Colonic mucosa (tissue), 4 donors: ENCODE measurements around the gene ELAVL1. TPM values are rescaled to one million over a fixed set of nuclear protein-coding genes. Genes with fewer than 3 reads are reported as not detected.

ENCODE experiments used
- DNase-seq: peaks from one replicate; pipeline ENCODE4 v3.0.0-alpha.2; 2020
- H3K27ac ChIP-seq: fragments of 200-600 bp; one replicate; pipeline ENCODE4 v1.8.0; 2021
- H3K27me3 ChIP-seq: fragments of 200-600 bp; one replicate; pipeline ENCODE4 v1.8.0; 2021
- H3K36me3 ChIP-seq: fragments of 200-600 bp; one replicate; pipeline ENCODE4 v1.8.0; 2021
- H3K4me1 ChIP-seq: fragments of 200-600 bp; one replicate; pipeline ENCODE4 v1.8.0; 2021; ENCODE audit warnings: mild to moderate bottlenecking
- H3K4me3 ChIP-seq: fragments of 200-600 bp; one replicate; pipeline ENCODE4 v1.8.0; 2021
- H3K9ac ChIP-seq, 2 donors: one replicate each; pipeline ENCODE4 v1.7.0; 2013; ENCODE audit warnings: control low read depth in 2 of 2, low read depth in 2 of 2, low read length in 2 of 2
- H3K9me3 ChIP-seq: fragments of 200-600 bp; one replicate; pipeline ENCODE4 v1.8.0; 2021
- CTCF ChIP-seq: fragments of 200-600 bp; IDR thresholded peaks from one replicate; pipeline ENCODE4 v1.8.0; 2022; ENCODE audit warnings: antibody characterized with exemption, mild to moderate bottlenecking
- intact Hi-C: fragments of 100-400 bp; cut with DNase I; formaldehyde crosslinking; loops from one replicate; pipeline ENCODE4 v1.14.1; 2022
- total RNA-seq, 2 donors: library from RNA; stranded (reverse); fragmentation: NEBNext Ultra II Directional in 1 of 2; extraction: Animal tissue kit (Norgen Biotek cat#: 25700) in 1 of 2; gene quantifications; one replicate each; pipeline ENCODE4 v1.2.1, GENCODE V29; 2021
- donor health status: healthy.
- donor health status: DM: no; HTN: no; CAD: no.
- donor health status: DM: no; HTN: no; CAD: no.

Gene ELAVL1
- total RNA-seq, result 100 to 1,000 TPM in 1 of 2 donors, 10 to 100 TPM in 1; 65.8 to 116 TPM

GRCh38 chr19:8005534-8006256 is at the start of gene ELAVL1:
Gene ELAVL1 (minus strand): TSS chr19:8005641. CDS start chr19:7991815, 13,826 bp downstream.
- no peak for TF ChIP-seq CTCF
- Histone ChIP-seq H3K4me1 (peaks cover 13% of the 10 kb centered on the region), H3K9me3 (no peaks in the 10 kb centered on the region), H3K36me3 (no peaks in the 10 kb centered on the region), H3K4me3 (peak within 1 kb of the TSS; percentile 80), H3K9ac (peak within 1 kb of the TSS; percentile 82 to 95), H3K27ac (peak within 1 kb of the TSS; percentile 49), H3K27me3 (no peaks in the 10 kb centered on the region)
- peak; percentile 87 for DNase-seq
- intact Hi-C loops, result no loop called here

GRCh38 chr19:8054169-8054568 is 48.7 kb upstream of the ELAVL1 start:
- Histone ChIP-seq H3K27ac (no peak overlapping the region), H3K36me3 (no peaks in the 10 kb centered on the region), H3K4me3 (no peak overlapping the region), H3K4me1 (peaks cover 6% of the 10 kb centered on the region), H3K27me3 (no peaks in the 10 kb centered on the region), H3K9me3 (no peaks in the 10 kb centered on the region), H3K9ac (no peak overlapping the region)
- no peak for TF ChIP-seq CTCF
- intact Hi-C loops, result no loop called here
- DNase-seq, result no peak

GRCh38 chr19:8052464-8052859 is 47.0 kb upstream of the ELAVL1 start, which contains the start of gene CCL25:
Gene CCL25 (plus strand): TSS chr19:8052760. CDS start chr19:8053050, 290 bp downstream.
- no peaks in the 10 kb centered on the region for H3K9me3 ChIP-seq
- no peak within 1 kb of the TSS for H3K9ac ChIP-seq
- H3K36me3 ChIP-seq, result no peaks in the 10 kb centered on the region
- no peaks in the 10 kb centered on the region for H3K27me3 ChIP-seq
- intact Hi-C loops, result no loop called here
- H3K4me3 ChIP-seq, result no peak within 1 kb of the TSS
- no peak within 1 kb of the TSS for H3K27ac ChIP-seq
- TF ChIP-seq CTCF, result no peak
- DNase-seq, result no peak
- peaks cover 6% of the 10 kb centered on the region for H3K4me1 ChIP-seq

- H3K9ac ChIP-seq, result no peak overlapping the region
- no peaks in the 10 kb centered on the region for H3K9me3 ChIP-seq
- no peak for TF ChIP-seq CTCF
- DNase-seq, result peak; percentile 92
- peaks cover 6% of the 10 kb centered on the region for H3K4me1 ChIP-seq
- no peaks in the 10 kb centered on the region for H3K36me3 ChIP-seq
- no peak overlapping the region for H3K27ac ChIP-seq
- intact Hi-C loops, result no loop called here
- no peaks in the 10 kb centered on the region for H3K27me3 ChIP-seq
- H3K4me3 ChIP-seq, result peak overlapping the region; percentile 27
Observed at GRCh38 chr19:8050274-8051096, 45.0 kb upstream of the ELAVL1 start.

GRCh38 chr19:8046569-8047165 is 41.2 kb upstream of the ELAVL1 start:
- Histone ChIP-seq H3K36me3 (no peaks in the 10 kb centered on the region), H3K9me3 (no peaks in the 10 kb centered on the region), H3K9ac (no peak overlapping the region), H3K27me3 (no peaks in the 10 kb centered on the region), H3K4me1 (peaks cover 6% of the 10 kb centered on the region), H3K4me3 (no peak overlapping the region), H3K27ac (no peak overlapping the region)
- intact Hi-C loops, result no loop called here
- no peak for TF ChIP-seq CTCF
- no peak for DNase-seq
